H7 (cell line): Measurements from ENCODE around the gene TBC1D9B. TPM values are rescaled to one million over a fixed set of nuclear protein-coding genes. Genes with fewer than 3 reads are reported as not detected.

ENCODE experiments used
- DNase-seq: peaks from one replicate; pipeline ENCODE4 v3.0.0; 2012
- H3K27me3 ChIP-seq: 2 replicates; pipeline ENCODE4 v1.6.0; 2011; ENCODE audit warnings: mild to moderate bottlenecking, low read length; ENCODE audit not compliant: control insufficient read depth, insufficient read depth
- H3K36me3 ChIP-seq: replicated peaks from 2 replicates; pipeline ENCODE4 v1.5.1; 2011; ENCODE audit warnings: low read length; ENCODE audit not compliant: control insufficient read depth, insufficient read depth
- H3K4me3 ChIP-seq: 2 replicates; pipeline ENCODE4 v1.5.1; 2011; ENCODE audit warnings: low read depth, mild to moderate bottlenecking, control low read depth, low read length, moderate library complexity; ENCODE audit not compliant: insufficient read depth
- total RNA-seq: library from RNA; depleted of rRNA; stranded (reverse); fragments of >200 nt; shearing (Covaris generic); gene quantifications from 2 replicates; pipeline ENCODE4 v1.2.3, GENCODE V29; 2014; rRNA removed

The TBC1D9B gene
- total RNA-seq, 1 experiment from 2014 or later = 48.1 TPM

DNA sequence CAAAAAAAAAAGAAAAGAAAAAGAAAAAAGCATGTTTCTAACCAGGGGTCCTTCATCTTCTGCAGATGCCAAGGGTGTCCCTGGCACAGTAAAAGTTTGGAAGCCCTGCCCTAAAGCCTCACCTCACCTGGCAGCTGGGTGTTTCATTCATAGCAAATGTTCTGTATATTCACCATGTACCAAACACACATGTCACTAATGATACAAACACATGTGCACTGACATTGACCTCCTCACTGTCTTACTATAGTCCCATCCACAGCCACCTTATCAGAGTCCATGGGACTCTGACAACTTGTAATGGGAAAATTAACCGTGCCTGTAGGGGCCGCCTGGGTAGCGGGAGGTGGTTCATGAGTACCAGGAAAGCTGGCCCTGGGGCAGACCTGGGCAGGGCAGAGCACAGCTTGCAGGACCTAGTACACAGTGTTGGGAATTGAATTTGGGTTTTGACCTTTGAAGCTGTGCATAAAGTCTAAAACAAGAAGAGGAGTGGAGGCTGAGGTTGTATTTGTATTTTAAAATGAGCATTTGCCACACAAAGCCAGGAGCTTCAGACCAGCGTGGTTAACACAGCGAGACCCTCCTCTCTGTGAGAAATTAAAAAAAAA is 94.6 kb downstream of the TBC1D9B start:
- no peak for DNase-seq
- Histone ChIP-seq H3K4me3 (no peak overlapping the region), H3K36me3 (peaks cover 6% of the 10 kb centered on the region), H3K27me3 (no peaks in the 10 kb centered on the region; the same call in 1 of the 2 replicates)

DNA sequence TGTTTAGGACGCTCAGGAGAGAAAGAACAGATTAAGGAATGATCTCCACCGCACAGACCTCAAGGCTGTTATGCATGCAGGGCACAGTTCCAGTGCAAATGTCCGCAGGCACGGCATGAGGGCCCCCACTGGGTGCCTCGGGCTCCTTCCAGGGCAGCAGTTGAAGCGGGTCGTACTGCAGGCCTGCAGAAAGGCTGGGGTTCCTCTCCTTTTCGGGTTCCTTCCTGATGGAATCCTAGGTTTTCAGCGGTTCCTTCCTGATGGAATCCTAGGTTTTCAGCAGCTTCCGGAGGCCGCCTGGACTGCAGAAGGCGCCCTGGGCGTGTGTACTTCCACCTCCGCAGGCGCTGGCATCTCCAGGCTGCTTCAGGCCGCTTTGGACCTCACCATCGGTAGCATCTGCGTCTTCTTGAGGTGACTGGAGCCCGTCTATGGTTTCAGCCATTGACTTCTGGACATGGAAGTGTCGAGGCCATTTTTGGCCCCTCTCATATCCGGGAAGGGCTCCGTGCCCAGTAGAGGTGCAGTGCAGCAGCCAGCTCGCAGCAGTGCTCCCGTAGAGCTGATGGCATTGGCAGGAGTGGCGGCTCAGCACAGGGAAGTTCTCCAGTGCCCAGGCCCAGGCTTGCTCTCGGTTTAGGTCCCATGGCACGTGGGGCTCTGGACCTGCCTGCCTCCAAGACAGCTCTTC is 95.4 kb downstream of the TBC1D9B start:
- DNase-seq = no peak
- Histone ChIP-seq H3K4me3 (no peak overlapping the region), H3K36me3 (peaks cover 6% of the 10 kb centered on the region), H3K27me3 (no peaks in the 10 kb centered on the region; the same call in 1 of the 2 replicates)

Other genes with a start within 250 kb of the TBC1D9B start
- gene CBY3, start 226.9 kb downstream of the TBC1D9B start, total RNA-seq = 0.44 TPM in 1 of 2 replicates, not detected in the other
- gene CANX, start 208.9 kb downstream of the TBC1D9B start, total RNA-seq = 263 and 304 TPM in 2 replicates
- 21.5 and 22.3 TPM in 2 replicates for gene MAML1, start 175.1 kb downstream of the TBC1D9B start, total RNA-seq
- gene LTC4S, start 113.9 kb downstream of the TBC1D9B start, total RNA-seq = 0.67 and 5.1 TPM in 2 replicates
- 131 and 148 TPM in 2 replicates for gene MGAT4B, start 101.0 kb downstream of the TBC1D9B start, total RNA-seq
- gene SQSTM1, start 87.0 kb downstream of the TBC1D9B start, total RNA-seq = 161 and 184 TPM in 2 replicates
- gene MRNIP, start 49.1 kb downstream of the TBC1D9B start, total RNA-seq = 34.7 and 56.2 TPM in 2 replicates
- 123 and 154 TPM in 2 replicates for gene RNF130, start 163.9 kb upstream of the TBC1D9B start, total RNA-seq